ENCODE measurements around the gene TRAM2. TPM values are rescaled to one million over a fixed set of nuclear protein-coding genes. Genes with fewer than 3 reads are reported as not detected.

TRAM2 gene
- total RNA-seq, 1 donor from 2014 or later = 15.6 TPM

- TF ChIP-seq CTCF (IDR thresholded peaks at IDR 0.05; ENCODE audit: insufficient read depth, low read length, poor library complexity, severe bottlenecking) = no peak
- Histone ChIP-seq H3K36me3 (ENCODE audit: control insufficient read depth, insufficient read depth, low read length) (no peaks in the 10 kb centered on the region), H3K4me3 (ENCODE audit: low read depth, low read length) (no peak overlapping the region), H3K27me3 (ENCODE audit: control insufficient read depth, insufficient read depth, low read length) (no peaks in the 10 kb centered on the region)
- no peak for DNase-seq (ENCODE audit: low read depth)
These were observed 19.2 kb downstream of the TRAM2 start for GRCh38 chr6:52557389-52558265.

- H3K27me3 ChIP-seq (ENCODE audit: control insufficient read depth, insufficient read depth, low read length) = no peaks in the 10 kb centered on the region
- DNase-seq (ENCODE audit: low read depth) = no peak
- TF ChIP-seq CTCF (IDR thresholded peaks at IDR 0.05; ENCODE audit: insufficient read depth, low read length, poor library complexity, severe bottlenecking) = no peak
- no peaks in the 10 kb centered on the region for H3K36me3 ChIP-seq (ENCODE audit: control insufficient read depth, insufficient read depth, low read length)
- H3K4me3 ChIP-seq (ENCODE audit: low read depth, low read length) = no peak overlapping the region
These were observed 21.2 kb downstream of the TRAM2 start for GRCh38 chr6:52555518-52556233.

GRCh38 chr6:52554684-52555280 lies 22.1 kb downstream of the TRAM2 start:
- TF ChIP-seq CTCF (IDR thresholded peaks at IDR 0.05; ENCODE audit: insufficient read depth, low read length, poor library complexity, severe bottlenecking) = no peak
- no peak overlapping the region for H3K4me3 ChIP-seq (ENCODE audit: low read depth, low read length)
- H3K36me3 ChIP-seq (ENCODE audit: control insufficient read depth, insufficient read depth, low read length) = no peaks in the 10 kb centered on the region
- DNase-seq (ENCODE audit: low read depth) = no peak
- H3K27me3 ChIP-seq (ENCODE audit: control insufficient read depth, insufficient read depth, low read length) = no peaks in the 10 kb centered on the region

GRCh38 chr6:52553719-52554118 lies 23.1 kb downstream of the TRAM2 start:
- DNase-seq (ENCODE audit: low read depth) = no peak
- no peak for TF ChIP-seq CTCF (IDR thresholded peaks at IDR 0.05; ENCODE audit: insufficient read depth, low read length, poor library complexity, severe bottlenecking)
- no peak overlapping the region for H3K4me3 ChIP-seq (ENCODE audit: low read depth, low read length)
- no peaks in the 10 kb centered on the region for H3K36me3 ChIP-seq (ENCODE audit: control insufficient read depth, insufficient read depth, low read length)
- no peaks in the 10 kb centered on the region for H3K27me3 ChIP-seq (ENCODE audit: control insufficient read depth, insufficient read depth, low read length)

- no peak for TF ChIP-seq CTCF (IDR thresholded peaks at IDR 0.05; ENCODE audit: insufficient read depth, low read length, poor library complexity, severe bottlenecking)
- H3K27me3 ChIP-seq (ENCODE audit: control insufficient read depth, insufficient read depth, low read length) = no peaks in the 10 kb centered on the region
- H3K36me3 ChIP-seq (ENCODE audit: control insufficient read depth, insufficient read depth, low read length) = no peaks in the 10 kb centered on the region
- no peak for DNase-seq (ENCODE audit: low read depth)
- no peak overlapping the region for H3K4me3 ChIP-seq (ENCODE audit: low read depth, low read length)
These were observed 23.7 kb downstream of the TRAM2 start for GRCh38 chr6:52553158-52553557.

Data from kidney epithelial cell (primary cell).